OCI-LY7 (cell line): ENCODE data around the gene MYO9A. TPM values are rescaled to one million over a fixed set of nuclear protein-coding genes. Genes with fewer than 3 reads are reported as not detected.

ENCODE experiments used
- BruUV-seq: library from RNA; stranded (reverse); fragments of 400-500 nt; replicated peaks from 2 replicates; lab custom pipeline; 2021; lab: Mats Ljungman, UMichigan
- CTCF ChIA-PET: fragments of 300-600 bp; sonication (Branson Sonifier 250); formaldehyde crosslinking; loops from one replicate; lab custom pipeline; 2022; ENCODE audit warnings: antibody characterized with exemption; ENCODE audit not compliant: unreplicated experiment; lab: Charles Lee
- POLR2A ChIA-PET: fragments of 300-600 bp; sonication (Branson Sonifier 250); formaldehyde crosslinking; loops from one replicate; lab custom pipeline; 2022; ENCODE audit warnings: antibody characterized with exemption; lab: Charles Lee
- DNase-seq: peaks from one replicate; pipeline ENCODE4 v3.0.0-alpha.2; 2015; ENCODE audit warnings: low spot score
- H2AFZ ChIP-seq: fragments of 200-600 bp; sonication (generic), shearing (Covaris generic); 2 replicates; pipeline ENCODE4 v1.6.1; 2014; ENCODE audit warnings: mild to moderate bottlenecking, antibody characterized with exemption, low read length, moderate library complexity
- H3K27ac ChIP-seq: fragments of 200-600 bp; sonication (generic); 2 replicates; pipeline ENCODE4 v1.5.1; 2014; ENCODE audit warnings: mixed run types, low read depth, mild to moderate bottlenecking, moderate library complexity, low read length, inconsistent platforms; ENCODE audit not compliant: poor library complexity, severe bottlenecking
- H3K36me3 ChIP-seq: fragments of 200-600 bp; sonication (generic); 2 replicates; pipeline ENCODE4 v1.6.1; 2014; ENCODE audit warnings: mild to moderate bottlenecking, antibody characterized with exemption, low read length, moderate library complexity, mixed read lengths; ENCODE audit not compliant: insufficient read depth
- H3K4me1 ChIP-seq: fragments of 200-600 bp; sonication (generic); 2 replicates; pipeline ENCODE4 v1.5.1; 2014; ENCODE audit warnings: mild to moderate bottlenecking, low read length; ENCODE audit not compliant: insufficient read depth, poor library complexity, severe bottlenecking
- H3K4me2 ChIP-seq: fragments of 200-600 bp; sonication (generic); 2 replicates; pipeline ENCODE4 v1.6.1; 2014; ENCODE audit warnings: mild to moderate bottlenecking, low read length
- H3K4me3 ChIP-seq: fragments of 200-600 bp; sonication (generic); 2 replicates; pipeline ENCODE4 v1.5.1; 2014; ENCODE audit warnings: mild to moderate bottlenecking, low read depth, low read length; ENCODE audit not compliant: poor library complexity, severe bottlenecking
- H3K79me2 ChIP-seq: fragments of 200-600 bp; sonication (generic); 2 replicates; pipeline ENCODE4 v1.6.1; 2016; ENCODE audit warnings: low read depth, mild to moderate bottlenecking, low read length, moderate library complexity, mixed read lengths; ENCODE audit not compliant: insufficient read depth
- H3K9me2 ChIP-seq: fragments of 200-600 bp; sonication (generic); 2 replicates; pipeline ENCODE4 v1.6.1; 2016; ENCODE audit warnings: mild to moderate bottlenecking, low read length, mixed read lengths; ENCODE audit not compliant: insufficient read depth
- H3K9me3 ChIP-seq: fragments of 200-600 bp; sonication (generic); 2 replicates; pipeline ENCODE4 v1.6.1; 2014; ENCODE audit warnings: mild to moderate bottlenecking, mixed run types, low read length, mixed read lengths
- H4K20me1 ChIP-seq: fragments of 200-600 bp; sonication (generic); 2 replicates; pipeline ENCODE4 v1.6.1; 2014; ENCODE audit warnings: mild to moderate bottlenecking, antibody characterized with exemption, low read length, moderate library complexity, mixed read lengths; ENCODE audit not compliant: insufficient read depth
- EZH2phosphoT487 ChIP-seq: fragments of 200-600 bp; sonication (generic); IDR thresholded peaks from 2 replicates; pipeline ENCODE4 v1.6.1; 2018; ENCODE audit warnings: low read depth, borderline replicate concordance, mild to moderate bottlenecking, mixed run types, antibody characterized with exemption, low read length, moderate library complexity, mixed read lengths
- intact Hi-C: fragments of 100-400 bp; cut with micrococcal nuclease; formaldehyde crosslinking; loops from one replicate; pipeline ENCODE4 v1.10.0; 2022; ENCODE audit not compliant: unreplicated experiment
- total RNA-seq, 2 experiments: library from RNA; depleted of rRNA in 1 of 2; stranded (reverse); fragments of >200 nt in 1 of 2; shearing (Covaris generic) in 1 of 2; gene quantifications; 2 replicates each; pipeline ENCODE4 v1.2.3, GENCODE V29; 2014 to 2022
- TF ChIP-seq, protein P1 (sequence below): fragments of 200-600 bp; sonication (generic); conservative IDR thresholded peaks from 2 replicates; pipeline ENCODE4 v1.5.1; 2014; ENCODE audit warnings: mild to moderate bottlenecking, antibody characterized with exemption, low read length, moderate library complexity, mixed read lengths

Gene MYO9A
- total RNA-seq, 2 experiments from 2014 or later = 26.4 to 125 TPM

- intact Hi-C loops = loop anchor here (1.0 to 5.0 kb wide), 3 partner anchors 58 to 355 kb away; no protein-coding TSS in a partner anchor
- H3K9me3 ChIP-seq = no peaks in the 10 kb centered on the region
- no peak overlapping the region for H2AFZ ChIP-seq
- no peak overlapping the region for H3K4me2 ChIP-seq
- BruUV-seq = no TSS peak
- H4K20me1 ChIP-seq = no peaks in the 10 kb centered on the region
- H3K36me3 ChIP-seq = no peaks in the 10 kb centered on the region
- TF ChIP-seq, protein P1, sequence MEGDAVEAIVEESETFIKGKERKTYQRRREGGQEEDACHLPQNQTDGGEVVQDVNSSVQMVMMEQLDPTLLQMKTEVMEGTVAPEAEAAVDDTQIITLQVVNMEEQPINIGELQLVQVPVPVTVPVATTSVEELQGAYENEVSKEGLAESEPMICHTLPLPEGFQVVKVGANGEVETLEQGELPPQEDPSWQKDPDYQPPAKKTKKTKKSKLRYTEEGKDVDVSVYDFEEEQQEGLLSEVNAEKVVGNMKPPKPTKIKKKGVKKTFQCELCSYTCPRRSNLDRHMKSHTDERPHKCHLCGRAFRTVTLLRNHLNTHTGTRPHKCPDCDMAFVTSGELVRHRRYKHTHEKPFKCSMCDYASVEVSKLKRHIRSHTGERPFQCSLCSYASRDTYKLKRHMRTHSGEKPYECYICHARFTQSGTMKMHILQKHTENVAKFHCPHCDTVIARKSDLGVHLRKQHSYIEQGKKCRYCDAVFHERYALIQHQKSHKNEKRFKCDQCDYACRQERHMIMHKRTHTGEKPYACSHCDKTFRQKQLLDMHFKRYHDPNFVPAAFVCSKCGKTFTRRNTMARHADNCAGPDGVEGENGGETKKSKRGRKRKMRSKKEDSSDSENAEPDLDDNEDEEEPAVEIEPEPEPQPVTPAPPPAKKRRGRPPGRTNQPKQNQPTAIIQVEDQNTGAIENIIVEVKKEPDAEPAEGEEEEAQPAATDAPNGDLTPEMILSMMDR = no peak
- no peak for TF ChIP-seq EZH2phosphoT487
- POLR2A ChIA-PET = no interaction called here
- H3K9me2 ChIP-seq = no peaks in the 10 kb centered on the region
- H3K4me1 ChIP-seq = peaks cover 7% of the 10 kb centered on the region
- no peak overlapping the region for H3K27ac ChIP-seq
- no peaks in the 10 kb centered on the region for H3K79me2 ChIP-seq
- no peak for DNase-seq
- CTCF ChIA-PET = no interaction called here
- H3K4me3 ChIP-seq = no peak overlapping the region
Observed at GRCh38 chr15:71801935-71802655, 315.9 kb downstream of the MYO9A start.

DNA sequence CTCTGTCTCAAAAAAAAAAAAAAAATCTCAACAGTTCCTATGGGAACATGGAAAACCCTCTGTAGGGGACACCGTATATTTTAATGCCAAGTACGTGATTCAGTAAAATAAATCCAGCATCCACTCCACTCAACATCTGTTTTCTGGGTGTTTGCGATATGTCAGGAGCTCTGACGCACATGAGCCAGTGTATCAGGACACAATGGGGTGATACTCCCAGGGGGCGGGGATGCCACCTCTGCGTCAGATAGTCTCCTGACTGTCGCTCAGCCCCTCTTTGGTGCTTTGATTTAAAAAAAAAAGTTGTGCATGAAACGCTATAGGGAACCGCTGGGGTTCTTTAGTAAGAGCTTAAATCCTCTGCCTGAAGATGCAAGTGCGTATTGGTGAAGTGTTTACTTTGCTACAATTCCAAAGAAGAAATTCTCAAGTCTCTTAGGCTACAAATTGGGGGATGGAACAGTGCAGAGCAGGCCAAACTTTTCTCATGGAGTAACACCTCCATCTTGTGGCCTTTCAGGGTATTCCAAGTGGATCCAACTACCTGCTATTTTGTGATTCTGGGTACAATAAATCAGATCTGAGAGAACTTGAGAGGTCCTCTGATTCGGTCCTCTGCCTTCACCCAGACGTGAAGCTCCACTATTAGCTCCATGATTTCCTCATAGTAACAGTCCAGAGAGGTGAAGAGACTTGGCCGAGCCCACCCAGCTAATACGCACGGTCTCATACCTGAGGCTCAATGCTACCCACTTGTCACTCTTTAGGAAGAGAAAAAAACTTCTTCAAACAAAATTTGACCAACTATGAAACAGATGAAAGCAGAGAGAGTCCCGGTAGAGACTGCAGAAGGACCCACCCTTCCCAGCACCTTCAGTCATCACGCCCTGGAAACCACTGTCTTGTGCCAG is 316.9 kb downstream of the MYO9A start:
- ChIA-PET POLR2A (interaction anchor here (0.6 kb wide), 1 partner anchor 567 kb away, joined by 3 read pairs; no protein-coding TSS in a partner anchor), CTCF (no interaction called here)
- H3K27ac ChIP-seq = no peak overlapping the region
- TF ChIP-seq, protein P1 = peak; percentile 85
- no peak for TF ChIP-seq EZH2phosphoT487
- no peak overlapping the region for H3K4me2 ChIP-seq
- no peaks in the 10 kb centered on the region for H4K20me1 ChIP-seq
- H3K9me2 ChIP-seq = no peaks in the 10 kb centered on the region
- intact Hi-C loops = loop anchor here (1.0 to 5.0 kb wide), 3 partner anchors 57 to 355 kb away; no protein-coding TSS in a partner anchor
- BruUV-seq = no TSS peak
- H3K4me3 ChIP-seq = no peak overlapping the region
- no peaks in the 10 kb centered on the region for H3K9me3 ChIP-seq
- no peaks in the 10 kb centered on the region for H3K36me3 ChIP-seq
- no peaks in the 10 kb centered on the region for H3K79me2 ChIP-seq
- DNase-seq = peak; percentile 49
- H2AFZ ChIP-seq = no peak overlapping the region
- peaks cover 7% of the 10 kb centered on the region for H3K4me1 ChIP-seq
